Osteoblast (primary cell): ENCODE data around the gene ZNF607. TPM values are rescaled to one million over a fixed set of nuclear protein-coding genes. Genes with fewer than 3 reads are reported as not detected.

Experiments used
- DNase-seq: peaks from one replicate; pipeline ENCODE4 v3.0.0; 2011; ENCODE audit warnings: low spot score, mixed read lengths; ENCODE audit not compliant: insufficient read length; ENCODE audit errors: missing footprints
- H2AFZ ChIP-seq: 2 replicates; pipeline ENCODE4 v1.6.0; 2011; ENCODE audit warnings: mild to moderate bottlenecking, low read length
- H3K27ac ChIP-seq: 2 replicates; pipeline ENCODE4 v1.5.1; 2011; ENCODE audit warnings: mild to moderate bottlenecking, low read depth, low read length, moderate library complexity
- H3K27me3 ChIP-seq: 2 replicates; pipeline ENCODE4 v1.6.0; 2012; ENCODE audit warnings: mild to moderate bottlenecking, control low read depth, inconsistent platforms, low read length, moderate library complexity; ENCODE audit not compliant: insufficient read depth
- H3K36me3 ChIP-seq: 2 replicates; pipeline ENCODE4 v1.5.1; 2011; ENCODE audit warnings: mild to moderate bottlenecking, low read length, control low read depth, moderate library complexity; ENCODE audit not compliant: insufficient read depth
- H3K4me1 ChIP-seq: 2 replicates; pipeline ENCODE4 v1.5.1; 2011; ENCODE audit warnings: mild to moderate bottlenecking, low read length, control low read depth, moderate library complexity; ENCODE audit not compliant: insufficient read depth
- H3K4me2 ChIP-seq: 2 replicates; pipeline ENCODE4 v1.6.0; 2011; ENCODE audit warnings: mild to moderate bottlenecking, low read length; ENCODE audit not compliant: insufficient read depth
- H3K4me3 ChIP-seq: fragments of 200-600 bp; sonication (generic); 3 replicates; pipeline ENCODE4 v1.5.1; 2012; ENCODE audit warnings: mild to moderate bottlenecking, low read length, inconsistent platforms; ENCODE audit not compliant: insufficient read depth
- H3K79me2 ChIP-seq: 2 replicates; pipeline ENCODE4 v1.6.0; 2012; ENCODE audit warnings: mild to moderate bottlenecking, low read length, control low read depth, inconsistent platforms; ENCODE audit not compliant: insufficient read depth
- H3K9me3 ChIP-seq: 2 replicates; pipeline ENCODE4 v1.5.1; 2011; ENCODE audit warnings: low read depth, low read length, control low read depth
- H4K20me1 ChIP-seq: 2 replicates; pipeline ENCODE4 v1.6.0; 2012; ENCODE audit warnings: mild to moderate bottlenecking, low read length, control low read depth; ENCODE audit not compliant: insufficient read depth
- CTCF ChIP-seq: IDR thresholded peaks from 2 replicates; pipeline ENCODE4 v1.5.1; 2011; ENCODE audit warnings: mild to moderate bottlenecking, low read depth, low read length, moderate library complexity; ENCODE audit errors: extremely low read depth
- total RNA-seq: library from RNA; depleted of rRNA; stranded (reverse); fragments of >200 nt; gene quantifications from 2 replicates; pipeline ENCODE4 v1.2.3, GENCODE V29; 2012

ZNF607 gene
- total RNA-seq, 1 donor = 3.6 TPM

GRCh38 chr19:37706052-37706605 lies 13.4 kb downstream of the ZNF607 start:
- Histone ChIP-seq H4K20me1 (no peaks in the 10 kb centered on the region), H3K4me1 (no peaks in the 10 kb centered on the region), H3K27ac (no peak overlapping the region), H3K4me3 (no peak overlapping the region), H3K79me2 (no peaks in the 10 kb centered on the region), H3K36me3 (peaks cover 9% of the 10 kb centered on the region), H3K27me3 (no peaks in the 10 kb centered on the region), H3K4me2 (no peak overlapping the region), H2AFZ (no peak overlapping the region), H3K9me3 (no peaks in the 10 kb centered on the region)
- TF ChIP-seq CTCF = no peak
- DNase-seq = no peak

DNA sequence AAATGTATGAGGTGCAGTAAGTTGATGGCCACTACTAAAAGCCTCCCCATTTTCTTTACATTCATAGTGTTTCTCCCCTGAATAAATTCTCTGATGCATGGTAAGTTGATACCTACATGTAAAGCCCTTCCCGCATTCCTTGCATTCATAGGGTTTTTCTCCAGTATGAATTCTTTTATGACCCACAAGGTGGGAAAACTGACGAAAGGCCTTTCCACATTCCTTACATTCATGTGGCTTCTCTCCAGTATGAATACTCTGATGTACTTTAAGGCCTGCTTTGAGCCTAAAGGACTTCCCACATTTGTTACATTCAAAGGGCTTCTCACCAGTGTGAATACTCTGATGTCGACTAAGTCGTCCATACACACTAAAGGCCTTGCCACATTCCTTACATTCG lies 20.5 kb downstream of the ZNF607 start:
- Histone ChIP-seq H3K79me2 (no peaks in the 10 kb centered on the region), H3K4me2 (no peak overlapping the region), H3K4me1 (no peaks in the 10 kb centered on the region), H3K27ac (no peak overlapping the region), H4K20me1 (no peaks in the 10 kb centered on the region), H3K27me3 (no peaks in the 10 kb centered on the region), H3K36me3 (peaks cover 19% of the 10 kb centered on the region), H3K9me3 (peaks cover 9% of the 10 kb centered on the region), H3K4me3 (no peak overlapping the region), H2AFZ (no peak overlapping the region)
- DNase-seq = no peak
- TF ChIP-seq CTCF = no peak

- Histone ChIP-seq H3K79me2 (no peaks in the 10 kb centered on the region), H4K20me1 (no peaks in the 10 kb centered on the region), H3K27me3 (no peaks in the 10 kb centered on the region), H3K4me3 (no peak overlapping the region), H3K4me2 (no peak overlapping the region), H3K27ac (no peak overlapping the region), H3K4me1 (no peaks in the 10 kb centered on the region), H2AFZ (no peak overlapping the region), H3K9me3 (peaks cover 9% of the 10 kb centered on the region), H3K36me3 (peaks cover 16% of the 10 kb centered on the region)
- no peak for TF ChIP-seq CTCF
- DNase-seq = no peak
Observed at GRCh38 chr19:37698216-37698615, 21.3 kb downstream of the ZNF607 start.

- Histone ChIP-seq H3K27ac (no peak overlapping the region), H3K4me3 (no peak overlapping the region), H2AFZ (no peak overlapping the region), H3K36me3 (peaks cover 16% of the 10 kb centered on the region), H3K79me2 (no peaks in the 10 kb centered on the region), H3K4me1 (no peaks in the 10 kb centered on the region), H3K9me3 (peaks cover 9% of the 10 kb centered on the region), H3K4me2 (no peak overlapping the region), H4K20me1 (no peaks in the 10 kb centered on the region), H3K27me3 (no peaks in the 10 kb centered on the region)
- peak; percentile 31 for DNase-seq
- TF ChIP-seq CTCF = no peak
Observed at GRCh38 chr19:37695144-37695899, 24.2 kb downstream of the ZNF607 start.
